OCI-LY7 (cell line): ENCODE measurements around the gene CHRD. TPM values are rescaled to one million over a fixed set of nuclear protein-coding genes. Genes with fewer than 3 reads are reported as not detected.
"Not testable (repeated sequence)": the region's sequence is repeated elsewhere in the genome, so short reads cannot be mapped to it uniquely, and the experiment has no call there.

ENCODE experiments used
- BruUV-seq: library from RNA; stranded (reverse); fragments of 400-500 nt; replicated peaks from 2 replicates; lab custom pipeline; 2021; lab: Mats Ljungman, UMichigan
- CTCF ChIA-PET: fragments of 300-600 bp; sonication (Branson Sonifier 250); formaldehyde crosslinking; loops from one replicate; lab custom pipeline; 2022; ENCODE audit warnings: antibody characterized with exemption; ENCODE audit not compliant: unreplicated experiment; lab: Charles Lee
- POLR2A ChIA-PET: fragments of 300-600 bp; sonication (Branson Sonifier 250); formaldehyde crosslinking; loops from one replicate; lab custom pipeline; 2022; ENCODE audit warnings: antibody characterized with exemption; lab: Charles Lee
- DNase-seq: peaks from one replicate; pipeline ENCODE4 v3.0.0-alpha.2; 2015; ENCODE audit warnings: low spot score
- H2AFZ ChIP-seq: fragments of 200-600 bp; sonication (generic), shearing (Covaris generic); 2 replicates; pipeline ENCODE4 v1.6.1; 2014; ENCODE audit warnings: mild to moderate bottlenecking, antibody characterized with exemption, low read length, moderate library complexity
- H3K27ac ChIP-seq: fragments of 200-600 bp; sonication (generic); 2 replicates; pipeline ENCODE4 v1.5.1; 2014; ENCODE audit warnings: mixed run types, low read depth, mild to moderate bottlenecking, moderate library complexity, low read length, inconsistent platforms; ENCODE audit not compliant: poor library complexity, severe bottlenecking
- H3K36me3 ChIP-seq: fragments of 200-600 bp; sonication (generic); 2 replicates; pipeline ENCODE4 v1.6.1; 2014; ENCODE audit warnings: mild to moderate bottlenecking, antibody characterized with exemption, low read length, moderate library complexity, mixed read lengths; ENCODE audit not compliant: insufficient read depth
- H3K4me1 ChIP-seq: fragments of 200-600 bp; sonication (generic); 2 replicates; pipeline ENCODE4 v1.5.1; 2014; ENCODE audit warnings: mild to moderate bottlenecking, low read length; ENCODE audit not compliant: insufficient read depth, poor library complexity, severe bottlenecking
- H3K4me2 ChIP-seq: fragments of 200-600 bp; sonication (generic); 2 replicates; pipeline ENCODE4 v1.6.1; 2014; ENCODE audit warnings: mild to moderate bottlenecking, low read length
- H3K4me3 ChIP-seq: fragments of 200-600 bp; sonication (generic); 2 replicates; pipeline ENCODE4 v1.5.1; 2014; ENCODE audit warnings: mild to moderate bottlenecking, low read depth, low read length; ENCODE audit not compliant: poor library complexity, severe bottlenecking
- H3K79me2 ChIP-seq: fragments of 200-600 bp; sonication (generic); 2 replicates; pipeline ENCODE4 v1.6.1; 2016; ENCODE audit warnings: low read depth, mild to moderate bottlenecking, low read length, moderate library complexity, mixed read lengths; ENCODE audit not compliant: insufficient read depth
- H3K9me2 ChIP-seq: fragments of 200-600 bp; sonication (generic); 2 replicates; pipeline ENCODE4 v1.6.1; 2016; ENCODE audit warnings: mild to moderate bottlenecking, low read length, mixed read lengths; ENCODE audit not compliant: insufficient read depth
- H3K9me3 ChIP-seq: fragments of 200-600 bp; sonication (generic); 2 replicates; pipeline ENCODE4 v1.6.1; 2014; ENCODE audit warnings: mild to moderate bottlenecking, mixed run types, low read length, mixed read lengths
- H4K20me1 ChIP-seq: fragments of 200-600 bp; sonication (generic); 2 replicates; pipeline ENCODE4 v1.6.1; 2014; ENCODE audit warnings: mild to moderate bottlenecking, antibody characterized with exemption, low read length, moderate library complexity, mixed read lengths; ENCODE audit not compliant: insufficient read depth
- CTCF ChIP-seq: fragments of 200-600 bp; sonication (generic); conservative IDR thresholded peaks from 2 replicates; pipeline ENCODE4 v1.5.1; 2014; ENCODE audit warnings: mild to moderate bottlenecking, antibody characterized with exemption, low read length, moderate library complexity, mixed read lengths
- EZH2phosphoT487 ChIP-seq: fragments of 200-600 bp; sonication (generic); IDR thresholded peaks from 2 replicates; pipeline ENCODE4 v1.6.1; 2018; ENCODE audit warnings: low read depth, borderline replicate concordance, mild to moderate bottlenecking, mixed run types, antibody characterized with exemption, low read length, moderate library complexity, mixed read lengths
- intact Hi-C: fragments of 100-400 bp; cut with micrococcal nuclease; formaldehyde crosslinking; loops from one replicate; pipeline ENCODE4 v1.10.0; 2022; ENCODE audit not compliant: unreplicated experiment
- total RNA-seq, 2 experiments: library from RNA; depleted of rRNA in 1 of 2; stranded (reverse); fragments of >200 nt in 1 of 2; shearing (Covaris generic) in 1 of 2; gene quantifications; 2 replicates each; pipeline ENCODE4 v1.2.3, GENCODE V29; 2014 to 2022

CHRD gene
- total RNA-seq, 2 experiments from 2014 or later, result 0.16 TPM; not detected in 1

GRCh38 chr3:184338511-184338945 lies 41.3 kb upstream of the CHRD start:
- Histone ChIP-seq H3K9me3 (no peaks in the 10 kb centered on the region), H3K9me2 (no peaks in the 10 kb centered on the region), H4K20me1 (peaks cover 4% of the 10 kb centered on the region; the same call in 1 of the 2 replicates), H3K4me3 (no peak overlapping the region), H3K27ac (no peak overlapping the region), H3K79me2 (no peaks in the 10 kb centered on the region), H3K36me3 (peaks cover 21% of the 10 kb centered on the region; the same call in 1 of the 2 replicates), H3K4me2 (no peak overlapping the region), H2AFZ (no peak overlapping the region), H3K4me1 (peaks cover 8% of the 10 kb centered on the region)
- ChIA-PET POLR2A (no interaction called here), CTCF (no interaction called here)
- no peak for DNase-seq
- no TSS peak for BruUV-seq
- intact Hi-C loops, result no loop called here
- TF ChIP-seq EZH2phosphoT487, result no peak
- no peak for TF ChIP-seq CTCF

- Histone ChIP-seq H3K4me3 (no peak overlapping the region), H3K9me3 (no peaks in the 10 kb centered on the region), H3K9me2 (no peaks in the 10 kb centered on the region), H2AFZ (no peak overlapping the region), H3K27ac (no peak overlapping the region), H3K4me2 (no peak overlapping the region), H3K36me3 (peaks cover 17% of the 10 kb centered on the region; the same call in 1 of the 2 replicates), H3K79me2 (no peaks in the 10 kb centered on the region), H4K20me1 (peaks cover 4% of the 10 kb centered on the region; the same call in 1 of the 2 replicates), H3K4me1 (peaks cover 8% of the 10 kb centered on the region)
- no peak for DNase-seq
- POLR2A ChIA-PET, result no interaction called here
- TF ChIP-seq EZH2phosphoT487 (no peak), CTCF (no peak)
- CTCF ChIA-PET, result no interaction called here
- intact Hi-C loops, result no loop called here
- no TSS peak for BruUV-seq
These were observed 40.9 kb upstream of the CHRD start for GRCh38 chr3:184339001-184339400.

GRCh38 chr3:184339451-184340135 lies 40.3 kb upstream of the CHRD start:
- H3K4me3 ChIP-seq, H3K4me2 ChIP-seq, intact Hi-C loops, H3K27ac ChIP-seq, DNase-seq, H3K79me2 ChIP-seq, H2AFZ ChIP-seq, BruUV-seq, H3K4me1 ChIP-seq, H4K20me1 ChIP-seq, CTCF ChIA-PET, H3K9me2 ChIP-seq, H3K9me3 ChIP-seq, POLR2A ChIA-PET: not testable (repeated sequence)
- H3K36me3 ChIP-seq, result peaks cover 11% of the 10 kb centered on the region; the same call in 1 of the 2 replicates
